Measurements from ENCODE around the gene ZNF282.
"Not testable (repeated sequence)": the region's sequence is repeated elsewhere in the genome, so short reads cannot be mapped to it uniquely, and the experiment has no call there.

Gene ZNF282

GRCh38 chr7:149224352-149224751, 29.0 kb downstream of the ZNF282 start:
- DNase-seq (ENCODE audit: low read depth in 3 of 3): no peak

GRCh38 chr7:149225106-149225505, 29.8 kb downstream of the ZNF282 start:
- no peak for DNase-seq (ENCODE audit: low read depth in 3 of 3)

- no peak for DNase-seq (ENCODE audit: low read depth in 3 of 3)
Observed at GRCh38 chr7:149225656-149226055, 30.3 kb downstream of the ZNF282 start.

GRCh38 chr7:149226366-149226765, 31.0 kb downstream of the ZNF282 start:
- DNase-seq (ENCODE audit: low read depth in 3 of 3): not testable (repeated sequence)

GRCh38 chr7:149226840-149227494, 31.6 kb downstream of the ZNF282 start:
- DNase-seq (ENCODE audit: low read depth in 3 of 3): no peak

- DNase-seq (ENCODE audit: low read depth in 3 of 3): no peak
Observed at GRCh38 chr7:149228831-149229471, 33.6 kb downstream of the ZNF282 start.

GRCh38 chr7:149229526-149229925, 34.2 kb downstream of the ZNF282 start:
- no peak for DNase-seq (ENCODE audit: low read depth in 3 of 3)

GRCh38 chr7:149232362-149232761, 37.0 kb downstream of the ZNF282 start:
- DNase-seq (ENCODE audit: low read depth in 3 of 3): no peak

- DNase-seq (ENCODE audit: low read depth in 3 of 3): not testable (repeated sequence)
Observed at GRCh38 chr7:149233655-149234204, 38.4 kb downstream of the ZNF282 start.

- no peak for DNase-seq (ENCODE audit: low read depth in 3 of 3)
Observed at GRCh38 chr7:149237502-149237901, 42.2 kb downstream of the ZNF282 start.

- DNase-seq (ENCODE audit: low read depth in 3 of 3): no peak
Observed at GRCh38 chr7:149238051-149238450, 42.7 kb downstream of the ZNF282 start.

GRCh38 chr7:149239345-149240143, 44.2 kb downstream of the ZNF282 start, which contains the start of gene ZNF212:
ZNF212 (plus strand) TSS chr7:149239651; CDS start chr7:149239779, 128 bp downstream.
- peak; percentile 78 to 82 (median 81) for DNase-seq (ENCODE audit: low read depth in 3 of 3)

GRCh38 chr7:149240637-149241036, 45.3 kb downstream of the ZNF282 start:
- no peak for DNase-seq (ENCODE audit: low read depth in 3 of 3)

GRCh38 chr7:149241696-149242095, 46.4 kb downstream of the ZNF282 start:
- no peak for DNase-seq (ENCODE audit: low read depth in 3 of 3)

GRCh38 chr7:149245244-149245643, 49.9 kb downstream of the ZNF282 start:
- no peak for DNase-seq (ENCODE audit: low read depth in 3 of 3)

GRCh38 chr7:149245744-149246143, 50.4 kb downstream of the ZNF282 start:
- DNase-seq (ENCODE audit: low read depth in 3 of 3): no peak

GRCh38 chr7:149248777-149249176, 53.4 kb downstream of the ZNF282 start:
- DNase-seq (ENCODE audit: low read depth in 3 of 3): no peak

GRCh38 chr7:149250151-149250550, 54.8 kb downstream of the ZNF282 start:
- DNase-seq (ENCODE audit: low read depth in 3 of 3): not testable (repeated sequence)

GRCh38 chr7:149251518-149251917, 56.2 kb downstream of the ZNF282 start:
- not testable (repeated sequence) for DNase-seq (ENCODE audit: low read depth in 3 of 3)

- DNase-seq (ENCODE audit: low read depth in 3 of 3): no peak
Observed at GRCh38 chr7:149252378-149252777, 57.0 kb downstream of the ZNF282 start.

GRCh38 chr7:149253665-149254064, 58.3 kb downstream of the ZNF282 start:
- no peak for DNase-seq (ENCODE audit: low read depth in 3 of 3)

- no peak for DNase-seq (ENCODE audit: low read depth in 3 of 3)
Observed at GRCh38 chr7:149254181-149254858, 59.0 kb downstream of the ZNF282 start.

Data from stimulated activated CD4-positive, alpha-beta T cell treated with anti-CD3 and anti-CD28 coated beads, TNF-alpha, amount 100 ng/mL, for 4 hours (primary cell).